ENCODE measurements around the gene ST6GAL1. TPM values are rescaled to one million over a fixed set of nuclear protein-coding genes. Genes with fewer than 3 reads are reported as not detected.

ST6GAL1 gene
- total and polyA plus RNA-seq, 2 of the 8 experiments (the other 6 are each of a cell fraction or from before 2014, with no cell fraction given): 62.8 to 80.9 TPM

DNA sequence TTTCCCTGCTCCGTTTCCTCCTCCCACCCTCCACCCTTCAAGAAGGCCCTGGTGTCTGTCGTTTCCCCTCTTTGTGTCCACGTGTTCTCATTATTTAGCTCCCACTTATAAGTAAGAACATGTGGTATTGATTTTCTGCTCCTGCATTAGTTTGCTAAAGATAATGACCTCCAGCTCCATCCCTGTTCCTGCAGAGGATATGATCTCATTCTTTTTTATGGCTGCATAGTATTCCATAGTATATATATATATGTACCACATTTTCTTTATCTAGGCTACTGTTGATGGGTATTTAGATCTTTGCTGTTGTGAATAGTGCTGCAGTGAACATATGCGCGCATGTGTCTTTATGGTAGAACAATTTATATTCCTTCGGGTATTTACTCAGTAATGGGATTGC is 4.8 kb downstream of the ST6GAL1 start (continued):
- TF ChIP-seq, protein P1, sequence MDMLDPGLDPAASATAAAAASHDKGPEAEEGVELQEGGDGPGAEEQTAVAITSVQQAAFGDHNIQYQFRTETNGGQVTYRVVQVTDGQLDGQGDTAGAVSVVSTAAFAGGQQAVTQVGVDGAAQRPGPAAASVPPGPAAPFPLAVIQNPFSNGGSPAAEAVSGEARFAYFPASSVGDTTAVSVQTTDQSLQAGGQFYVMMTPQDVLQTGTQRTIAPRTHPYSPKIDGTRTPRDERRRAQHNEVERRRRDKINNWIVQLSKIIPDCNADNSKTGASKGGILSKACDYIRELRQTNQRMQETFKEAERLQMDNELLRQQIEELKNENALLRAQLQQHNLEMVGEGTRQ (IDR thresholded peaks at IDR 0.05; ENCODE audit: low read length): no peak
- no peak for TF ChIP-seq ASH2L (IDR thresholded peaks at IDR 0.05; ENCODE audit: low read length)
- TF ChIP-seq HDAC2 (IDR thresholded peaks at IDR 0.05; ENCODE audit: borderline replicate concordance in 1 of 2, low read depth in 2 of 2, low read length in 2 of 2): no peak
- no peak for TF ChIP-seq GABPA (IDR thresholded peaks at IDR 0.05; ENCODE audit: borderline replicate concordance, insufficient read depth, low read length)
- no peak for TF ChIP-seq CHD2 (IDR thresholded peaks at IDR 0.05; ENCODE audit: low read length)

All from H1 (cell line).